Calu3 (cell line): ENCODE results near the gene SLC2A10. TPM values are rescaled to one million over a fixed set of nuclear protein-coding genes. Genes with fewer than 3 reads are reported as not detected.
A peak's percentile ranks its signal among the peaks of the same experiment; 100 is the strongest.

Source experiments
- BruUV-seq: library from RNA; stranded (reverse); fragments of 400-500 nt; replicated peaks from 2 replicates; lab custom pipeline; 2021; lab: Mats Ljungman, UMichigan
- CTCF ChIA-PET: fragments of 300-600 bp; sonication (Branson Sonifier 250); formaldehyde crosslinking; loops from one replicate; lab custom pipeline; 2022; ENCODE audit warnings: antibody characterized with exemption; lab: Charles Lee
- DNase-seq: peaks from one replicate; pipeline ENCODE4 v3.0.0; 2022
- H3K27ac Mint-ChIP-seq: one replicate; pipeline ENCODE4 v1.8.0; 2022; ENCODE audit warnings: mixed read lengths; ENCODE audit not compliant: unreplicated experiment
- H3K27me3 Mint-ChIP-seq: one replicate; pipeline ENCODE4 v1.8.0; 2022; ENCODE audit warnings: mixed read lengths; ENCODE audit not compliant: unreplicated experiment
- H3K36me3 Mint-ChIP-seq: one replicate; pipeline ENCODE4 v1.8.0; 2022; ENCODE audit warnings: mild to moderate bottlenecking, moderate library complexity, mixed read lengths; ENCODE audit not compliant: insufficient read depth, unreplicated experiment
- H3K4me1 Mint-ChIP-seq: one replicate; pipeline ENCODE4 v1.8.0; 2022; ENCODE audit warnings: mild to moderate bottlenecking, low read depth, mixed read lengths; ENCODE audit not compliant: unreplicated experiment
- H3K4me3 Mint-ChIP-seq: one replicate; pipeline ENCODE4 v1.8.0; 2022; ENCODE audit warnings: mild to moderate bottlenecking, low read depth, moderate library complexity, mixed read lengths; ENCODE audit not compliant: unreplicated experiment
- H3K9me3 Mint-ChIP-seq: one replicate; pipeline ENCODE4 v1.8.0; 2022; ENCODE audit warnings: low read depth, mixed read lengths; ENCODE audit not compliant: unreplicated experiment
- CTCF ChIP-seq: fragments of 200-600 bp; IDR thresholded peaks from one replicate; pipeline ENCODE4 v1.8.0; 2022; ENCODE audit warnings: antibody characterized with exemption; ENCODE audit not compliant: unreplicated experiment
- intact Hi-C: fragments of 100-400 bp; cut with micrococcal nuclease; formaldehyde crosslinking; loops from one replicate; pipeline ENCODE4 v1.10.0; 2022; ENCODE audit not compliant: unreplicated experiment
- total RNA-seq: library from RNA; stranded (reverse); gene quantifications from 2 replicates; pipeline ENCODE4 v1.2.3, GENCODE V29; 2022

SLC2A10 gene
- total RNA-seq, 1 experiment from 2014 or later, result 24.9 TPM

GRCh38 chr20:46705378-46705729 lies 4.1 kb upstream of the SLC2A10 start:
- CTCF ChIA-PET, result no interaction called here
- H3K4me3 Mint-ChIP-seq, result no peak overlapping the region
- peak overlapping the region; percentile 3 for H3K27ac Mint-ChIP-seq
- peaks cover 14% of the 10 kb centered on the region for H3K36me3 Mint-ChIP-seq
- H3K9me3 Mint-ChIP-seq, result no peaks in the 10 kb centered on the region
- peaks cover 30% of the 10 kb centered on the region for H3K4me1 Mint-ChIP-seq
- H3K27me3 Mint-ChIP-seq, result peaks cover 8% of the 10 kb centered on the region
- no TSS peak for BruUV-seq
- intact Hi-C loops, result no loop called here
- no peak for DNase-seq
- TF ChIP-seq CTCF, result no peak

GRCh38 chr20:46706242-46706641 lies 3.2 kb upstream of the SLC2A10 start:
- no TSS peak for BruUV-seq
- peaks cover 29% of the 10 kb centered on the region for H3K4me1 Mint-ChIP-seq
- H3K9me3 Mint-ChIP-seq, result no peaks in the 10 kb centered on the region
- CTCF ChIA-PET, result no interaction called here
- no peak overlapping the region for H3K4me3 Mint-ChIP-seq
- no peak for DNase-seq
- TF ChIP-seq CTCF, result no peak
- intact Hi-C loops, result no loop called here
- no peaks in the 10 kb centered on the region for H3K27me3 Mint-ChIP-seq
- H3K27ac Mint-ChIP-seq, result no peak overlapping the region
- H3K36me3 Mint-ChIP-seq, result peaks cover 20% of the 10 kb centered on the region

GRCh38 chr20:46708172-46708860 lies 1.1 kb upstream of the SLC2A10 start:
- H3K9me3 Mint-ChIP-seq, result no peaks in the 10 kb centered on the region
- H3K27ac Mint-ChIP-seq, result no peak overlapping the region
- DNase-seq, result peak; percentile 44
- H3K27me3 Mint-ChIP-seq, result no peaks in the 10 kb centered on the region
- CTCF ChIA-PET, result interaction anchor here (0.9 kb wide), 1 partner anchor 20 kb away, joined by 3 read pairs; no protein-coding TSS in a partner anchor
- peaks cover 36% of the 10 kb centered on the region for H3K4me1 Mint-ChIP-seq
- intact Hi-C loops, result no loop called here
- peaks cover 20% of the 10 kb centered on the region for H3K36me3 Mint-ChIP-seq
- no peak for TF ChIP-seq CTCF
- BruUV-seq, result no TSS peak
- no peak overlapping the region for H3K4me3 Mint-ChIP-seq

GRCh38 chr20:46709055-46709458 lies 392 bp upstream of the SLC2A10 start:
- BruUV-seq, result no TSS peak

More at GRCh38 chr20:46709055-46709458, 392 bp upstream of the SLC2A10 start:
- Mint-ChIP-seq H3K4me3 (peak overlapping the region; percentile 85), H3K27me3 (no peaks in the 10 kb centered on the region), H3K36me3 (peaks cover 22% of the 10 kb centered on the region), H3K27ac (peak overlapping the region; percentile 48), H3K9me3 (no peaks in the 10 kb centered on the region), H3K4me1 (peaks cover 39% of the 10 kb centered on the region)
- TF ChIP-seq CTCF, result no peak
- CTCF ChIA-PET, result interaction anchor here (0.9 kb wide), 1 partner anchor 21 kb away, joined by 3 read pairs; no protein-coding TSS in a partner anchor
- intact Hi-C loops, result no loop called here
- no peak for DNase-seq
